Measurements from ENCODE around the gene GRIN2A.

GRIN2A gene

DNA sequence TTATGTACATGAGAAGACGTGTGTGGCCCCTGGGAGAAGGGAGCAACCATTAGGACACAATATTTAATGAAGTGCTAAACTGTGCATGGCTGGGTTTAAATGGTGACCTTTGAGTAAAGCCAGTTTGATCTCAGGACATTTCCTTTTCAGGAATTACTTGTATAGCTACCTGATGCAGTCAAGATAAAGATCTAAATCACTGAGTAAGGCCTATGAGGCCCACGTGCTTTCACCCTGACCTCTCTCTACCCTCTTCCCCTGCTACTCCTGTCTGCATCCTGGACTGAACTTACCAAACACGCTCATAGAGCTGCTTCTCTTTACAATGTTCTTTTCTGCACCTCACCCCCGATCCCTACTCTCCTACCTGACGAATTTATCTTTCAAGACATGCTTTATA is 98.9 kb downstream of the GRIN2A start:
- DNase-seq = no peak

DNA sequence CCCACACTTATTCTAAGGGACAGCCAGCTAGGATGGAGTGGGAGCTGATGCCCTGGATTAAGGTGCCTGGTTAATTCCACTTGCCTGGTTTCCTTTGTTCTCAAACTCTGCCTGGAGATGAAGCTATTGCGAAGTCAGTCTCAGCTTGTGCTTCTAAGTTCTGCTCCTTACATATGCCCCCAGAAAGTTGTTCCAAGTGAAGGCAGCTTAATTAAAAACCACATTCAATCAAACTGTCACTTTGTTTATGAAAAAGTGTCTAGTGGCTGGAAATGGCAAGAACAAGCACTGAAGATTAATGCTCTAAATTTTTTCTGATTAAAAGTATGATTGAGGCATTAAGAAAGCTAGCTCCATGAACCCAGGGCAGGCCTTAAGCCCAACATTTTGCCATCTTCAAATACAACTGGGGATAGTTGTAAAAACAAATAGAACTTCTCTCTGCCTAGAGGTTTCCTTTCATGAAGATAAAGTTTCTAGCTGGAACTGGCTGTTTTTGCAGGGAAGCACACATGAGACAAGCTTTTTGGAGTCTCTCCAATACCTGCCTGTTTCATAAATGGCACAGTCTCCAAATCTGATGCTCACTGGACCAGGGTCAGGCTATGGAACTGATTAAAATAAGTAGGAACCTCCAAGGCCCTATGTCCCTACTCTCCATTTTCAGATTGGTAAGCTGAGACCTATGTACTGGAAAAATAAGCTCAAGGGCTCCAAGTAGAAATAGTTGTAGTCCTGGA is 100.9 kb downstream of the GRIN2A start:
- DNase-seq = no peak

DNA sequence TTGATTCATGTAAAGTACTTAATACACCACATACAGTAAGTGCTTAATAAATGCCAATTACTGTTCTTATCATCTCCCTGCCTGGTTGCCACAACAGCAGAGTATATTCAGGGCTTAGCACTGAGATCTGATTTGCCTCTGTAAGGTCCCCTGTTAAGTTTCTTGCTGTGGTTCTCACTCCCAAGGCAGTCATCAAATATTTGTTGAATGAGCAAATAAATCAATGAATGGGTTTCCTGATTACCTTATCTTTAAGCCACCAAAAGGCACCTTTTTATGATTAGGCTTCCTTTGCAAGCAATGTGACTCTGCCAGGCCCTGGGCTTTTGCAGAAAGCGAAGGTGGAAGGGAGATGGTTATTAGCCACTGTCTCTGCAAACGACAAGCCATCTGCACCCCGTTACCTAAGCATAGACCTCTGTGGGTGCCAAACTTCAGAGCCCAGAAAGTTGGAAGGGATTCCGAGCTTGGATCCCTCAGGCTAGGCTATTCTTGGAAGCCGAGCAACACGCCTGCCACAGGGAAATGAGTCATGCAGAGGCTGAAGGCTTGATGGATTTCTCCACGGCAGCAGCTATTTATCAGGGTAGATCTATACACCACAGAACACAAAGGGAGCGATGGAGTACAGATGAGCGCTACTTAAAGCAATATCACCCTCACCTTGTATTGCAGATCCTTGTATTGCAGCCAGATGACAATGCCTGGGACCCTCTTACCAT is 102.0 kb downstream of the GRIN2A start:
- no peak for DNase-seq

DNA sequence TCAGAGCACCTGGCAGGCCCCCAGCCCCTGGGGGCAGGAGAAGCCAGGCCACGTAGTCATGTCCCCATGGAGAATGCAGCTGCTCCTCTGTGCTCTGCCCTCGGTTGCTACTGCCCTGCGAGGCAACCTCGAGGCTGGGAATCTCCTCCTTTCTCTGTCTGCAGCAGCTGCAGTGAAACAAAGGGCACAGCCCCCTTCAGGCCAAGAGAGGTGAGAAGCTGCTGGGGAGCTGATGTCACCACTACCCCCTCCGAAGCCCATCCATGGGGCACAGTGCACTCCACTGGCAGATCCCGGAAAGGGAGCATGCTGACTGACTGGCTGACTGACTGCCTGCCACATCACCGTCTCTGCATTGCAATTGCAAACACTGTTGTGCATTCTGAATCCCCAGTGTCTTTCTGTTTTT is 103.7 kb downstream of the GRIN2A start:
- DNase-seq = no peak

DNA sequence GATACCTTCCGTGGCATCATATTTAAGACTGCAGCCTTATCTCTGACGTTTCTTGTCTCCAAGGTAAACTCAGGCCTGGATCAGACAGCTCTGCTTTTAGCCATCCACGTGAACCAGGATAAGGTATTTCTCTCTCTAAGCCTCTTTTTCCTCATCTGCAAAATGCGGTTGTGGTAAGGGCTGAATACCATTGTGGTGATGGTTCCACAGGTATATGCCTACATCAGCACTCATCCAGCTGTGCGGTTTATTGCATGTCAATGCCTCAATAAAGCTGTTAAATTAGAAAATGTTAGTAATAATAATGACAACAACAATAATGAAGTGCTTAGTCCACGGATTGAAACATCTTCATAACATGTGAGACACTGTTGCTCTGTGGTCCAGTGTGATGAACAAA is 104.4 kb downstream of the GRIN2A start:
- no peak for DNase-seq

DNA sequence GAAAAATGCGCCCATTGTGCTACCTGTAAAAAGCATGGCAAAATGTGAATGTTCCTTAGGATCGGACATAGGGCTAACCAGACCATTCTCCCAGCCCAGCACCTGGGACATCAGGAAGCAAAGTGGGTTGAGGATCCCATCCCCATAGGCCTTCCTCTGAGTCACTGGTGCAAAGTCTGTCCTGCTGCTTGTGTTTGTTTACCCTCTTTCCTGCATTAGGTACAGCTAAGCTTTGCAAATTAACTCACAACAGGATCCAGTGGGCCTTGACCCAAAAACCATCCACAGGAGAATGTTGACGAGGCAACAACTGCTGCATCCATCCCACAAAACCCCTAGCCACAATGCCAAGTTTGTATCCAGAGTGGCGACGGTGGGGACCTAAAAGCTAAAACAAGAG is 106.2 kb downstream of the GRIN2A start:
- no peak for DNase-seq

DNA sequence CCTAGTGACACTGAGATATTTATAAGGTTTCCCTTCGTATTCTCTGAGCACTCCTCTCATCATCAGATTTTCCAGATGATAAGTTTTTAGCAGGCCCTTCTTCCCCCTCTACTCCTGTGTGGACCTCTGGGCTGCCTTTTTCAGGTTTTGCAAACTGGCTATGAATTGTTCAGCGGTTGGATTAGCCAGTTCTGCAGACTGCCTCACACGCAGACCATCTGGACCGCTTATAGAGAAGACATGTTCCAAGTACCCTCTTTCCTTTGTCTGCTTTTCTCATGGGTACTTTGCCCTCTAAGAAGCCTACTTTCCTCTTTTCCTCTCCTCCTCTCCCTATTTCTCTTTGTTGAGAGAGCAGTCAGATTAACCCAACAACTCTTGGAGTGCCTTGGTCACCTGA is 111.6 kb downstream of the GRIN2A start:
- DNase-seq = no peak

DNA sequence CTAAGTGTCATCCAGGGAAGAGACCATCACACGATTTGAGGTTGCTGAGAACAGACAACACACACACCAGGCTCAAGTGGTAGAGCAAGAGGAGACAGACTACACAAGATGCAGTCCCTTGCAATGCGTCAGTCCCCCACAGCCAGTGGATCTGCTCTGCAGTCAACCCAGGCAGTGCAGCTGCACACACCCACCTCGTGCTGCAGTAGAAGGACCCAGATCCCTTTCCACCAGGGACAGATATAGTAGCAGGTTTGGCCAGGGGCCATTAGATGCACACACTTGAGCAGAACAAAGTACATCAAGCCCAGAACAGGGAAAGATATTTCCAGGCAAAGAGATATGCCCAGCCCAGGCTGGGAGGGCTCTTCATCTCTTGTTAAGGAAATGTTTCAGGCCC is 112.9 kb downstream of the GRIN2A start:
- no peak for DNase-seq

DNA sequence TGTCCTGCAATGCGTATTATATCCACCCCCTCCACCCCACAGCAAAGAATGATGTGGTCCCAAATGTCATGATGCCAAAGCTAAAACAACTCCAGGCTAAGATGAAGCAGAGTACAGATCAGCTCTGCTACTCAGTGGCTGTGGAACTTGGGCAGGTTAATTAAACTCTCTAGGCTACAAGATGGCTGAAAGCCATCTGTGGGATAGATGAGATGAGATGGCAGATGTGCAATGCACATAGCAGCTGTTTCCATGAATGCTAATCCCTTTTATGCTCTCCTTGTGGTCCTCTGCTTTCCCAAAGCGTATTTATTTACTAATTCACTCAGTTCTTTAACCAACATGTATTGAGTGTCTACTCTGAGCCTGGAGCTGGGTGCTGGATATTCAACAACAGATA is 114.4 kb downstream of the GRIN2A start:
- no peak for DNase-seq

DNA sequence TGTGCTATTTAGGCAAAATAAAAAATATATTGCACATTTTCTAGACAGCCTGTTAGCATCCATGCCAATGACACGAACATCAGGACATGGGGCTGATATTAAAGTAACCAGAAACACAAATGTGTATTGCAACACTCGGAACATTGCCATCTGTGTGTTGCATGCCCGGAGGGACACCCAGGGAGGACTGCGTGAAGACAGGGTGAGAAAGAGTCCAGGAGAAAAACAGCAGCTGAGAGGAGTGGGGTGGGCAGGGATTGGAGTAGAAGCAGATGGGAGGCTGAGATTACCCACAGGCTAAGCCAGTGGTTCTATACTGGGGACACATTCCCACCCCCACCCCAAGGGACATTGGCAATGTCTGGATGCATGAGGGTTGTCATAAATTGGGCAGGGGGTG is 114.8 kb downstream of the GRIN2A start:
- no peak for DNase-seq

DNA sequence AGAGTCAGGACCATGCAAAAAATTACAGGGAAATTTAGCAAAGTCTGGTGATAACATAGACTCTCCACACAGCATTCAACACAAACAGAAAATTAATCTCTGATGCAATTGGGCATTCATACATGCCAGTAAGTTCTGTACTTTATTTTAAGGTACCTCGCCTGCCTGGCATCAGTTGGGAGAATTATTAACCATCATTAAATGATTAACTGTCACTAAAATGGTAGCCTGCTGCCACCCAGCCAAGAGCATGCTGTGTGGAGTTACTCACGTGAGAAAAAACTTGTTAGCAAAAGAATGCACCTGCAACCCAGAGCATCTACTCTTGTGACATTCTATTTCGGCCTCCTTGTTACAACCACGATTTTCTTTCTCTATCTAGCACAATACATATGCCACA is 117.2 kb downstream of the GRIN2A start:
- no peak for DNase-seq

DNA sequence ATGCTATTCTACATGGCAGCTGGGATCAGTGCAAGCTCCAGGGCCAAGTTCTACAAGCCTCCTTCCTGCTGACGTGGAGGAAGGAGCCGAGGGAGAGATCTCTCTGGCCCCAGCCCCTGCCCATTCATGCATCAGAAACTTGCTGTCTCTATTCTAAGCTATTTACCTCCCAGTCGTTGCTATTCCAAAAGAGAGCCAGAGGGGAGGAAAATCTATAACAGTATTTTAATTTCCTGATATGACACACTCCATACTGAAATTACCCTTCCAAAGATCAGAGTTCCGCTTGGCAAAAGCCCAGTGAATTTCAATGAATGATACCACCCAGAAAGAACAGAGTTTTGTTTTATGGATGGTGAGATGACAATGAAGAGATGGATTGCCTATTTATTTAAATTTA is 133.4 kb downstream of the GRIN2A start:
- no peak for DNase-seq

DNA sequence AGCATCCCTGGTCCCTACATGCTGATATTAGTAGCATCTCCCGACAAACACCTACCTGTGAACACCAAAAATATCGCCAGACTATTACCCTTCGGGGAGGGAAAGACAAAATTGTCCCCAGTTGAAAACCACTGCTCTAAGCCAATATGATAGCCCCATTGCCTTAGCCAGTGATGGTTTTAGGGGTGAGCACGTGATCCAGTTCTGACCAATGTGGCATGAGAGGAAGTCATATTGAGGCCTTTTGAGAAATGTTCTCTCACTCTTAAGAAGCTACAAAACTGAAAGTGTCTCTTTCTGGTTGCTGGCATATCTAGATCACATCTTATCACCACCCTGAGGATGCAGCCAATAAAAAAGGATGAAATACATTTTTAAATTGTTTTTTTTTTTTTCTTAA is 136.3 kb downstream of the GRIN2A start:
- no peak for DNase-seq

DNA sequence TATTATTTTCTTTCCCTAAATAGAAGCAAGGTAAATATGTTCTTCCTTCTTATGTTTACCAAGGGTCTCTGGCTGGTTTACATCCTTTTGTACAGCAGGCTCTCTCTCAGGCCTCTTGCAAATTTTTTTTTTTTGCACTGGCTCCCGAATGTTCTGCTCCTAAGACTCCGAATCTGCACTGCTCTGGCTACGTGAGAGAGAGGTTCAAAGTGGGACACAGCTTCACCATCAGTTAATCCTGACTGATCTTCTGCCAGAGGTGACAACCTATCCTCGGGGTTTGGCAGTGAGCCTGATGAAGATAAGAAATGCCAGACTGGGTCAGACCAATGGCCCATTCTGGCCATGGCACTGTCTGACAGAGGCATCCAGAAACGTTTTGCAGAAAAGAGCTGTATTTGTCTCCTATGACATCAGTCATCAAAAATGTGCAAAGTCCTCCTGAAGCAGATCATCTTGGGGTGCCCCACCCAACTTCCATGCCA is 136.9 kb downstream of the GRIN2A start:
- no peak for DNase-seq

DNA sequence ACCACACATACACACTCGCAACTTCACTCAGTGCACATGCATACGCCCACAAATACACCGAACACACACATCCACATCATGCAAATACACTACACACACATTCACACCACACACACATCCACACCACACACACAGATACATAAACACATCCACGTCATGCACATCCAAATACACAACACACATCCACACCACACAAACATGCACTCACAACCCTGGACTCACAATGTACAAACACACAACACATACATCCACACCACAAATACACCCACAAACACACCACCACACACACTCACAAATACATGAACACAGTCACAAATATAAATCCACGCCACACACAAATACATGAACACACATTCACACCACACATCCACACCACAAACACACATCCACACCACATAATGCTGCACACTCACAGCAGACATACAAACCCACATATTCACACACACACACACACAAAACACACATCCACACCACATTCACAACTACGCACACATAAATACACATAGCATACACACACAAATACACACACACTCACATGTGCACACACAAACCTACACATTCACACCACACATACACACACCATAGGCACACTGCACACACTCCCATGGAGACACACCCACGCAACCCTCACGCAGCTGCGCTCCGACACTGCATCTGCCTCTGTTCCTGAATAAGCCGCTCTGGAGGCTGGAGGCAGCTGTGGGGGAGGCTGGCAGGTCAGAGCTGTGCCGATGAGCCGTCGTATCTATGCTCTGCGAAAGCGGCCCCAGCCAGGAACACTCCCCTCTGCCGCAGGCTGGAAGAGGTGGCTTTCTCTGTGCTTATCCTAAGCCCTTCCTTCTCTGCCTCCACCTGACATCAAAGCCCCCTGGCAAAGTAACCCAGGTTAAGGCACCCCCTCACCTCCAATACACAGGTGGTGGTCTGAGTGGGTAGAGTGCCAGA is 141.8 kb downstream of the GRIN2A start:
- DNase-seq = no peak

DNA sequence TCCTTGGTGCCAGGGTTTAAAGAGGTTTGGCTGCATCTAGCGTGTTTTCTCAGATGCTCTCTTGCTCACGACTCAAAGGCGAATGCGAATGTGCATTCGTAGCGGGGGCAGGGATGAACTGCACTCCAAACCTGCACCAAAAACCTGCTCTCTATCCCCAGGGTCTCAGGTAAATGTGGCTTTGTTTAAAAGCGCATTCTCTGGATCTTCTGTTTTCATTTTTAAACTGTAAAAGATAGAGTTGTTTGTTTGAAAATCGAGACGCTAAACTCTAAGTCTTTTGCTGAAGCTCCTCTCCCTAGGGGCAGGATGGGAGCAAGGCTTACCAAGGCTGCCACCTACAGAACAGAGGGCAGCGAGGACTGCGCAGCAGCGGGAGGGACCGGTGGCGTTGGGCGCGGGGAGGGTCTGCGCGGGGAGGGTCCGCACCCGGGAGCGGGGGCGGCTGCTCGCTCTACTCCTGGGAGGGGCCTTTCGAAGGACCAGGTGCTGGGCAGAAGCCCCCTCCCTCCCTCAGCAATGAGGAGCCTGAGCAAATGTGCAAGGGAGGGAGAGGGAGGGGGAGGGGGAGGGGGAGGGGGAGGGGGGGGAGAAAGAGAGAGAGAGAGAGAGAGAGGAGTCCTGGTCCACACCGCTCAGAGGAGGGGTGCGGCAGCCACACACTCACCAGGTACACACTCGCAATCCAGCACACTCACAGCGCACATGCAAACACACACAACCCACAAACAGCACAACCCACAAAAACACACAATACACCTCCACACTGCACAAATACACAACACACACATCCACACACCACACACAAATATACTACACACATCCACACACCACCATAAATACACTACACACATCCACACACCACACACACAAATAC is 142.8 kb downstream of the GRIN2A start:
- no peak for DNase-seq

DNA sequence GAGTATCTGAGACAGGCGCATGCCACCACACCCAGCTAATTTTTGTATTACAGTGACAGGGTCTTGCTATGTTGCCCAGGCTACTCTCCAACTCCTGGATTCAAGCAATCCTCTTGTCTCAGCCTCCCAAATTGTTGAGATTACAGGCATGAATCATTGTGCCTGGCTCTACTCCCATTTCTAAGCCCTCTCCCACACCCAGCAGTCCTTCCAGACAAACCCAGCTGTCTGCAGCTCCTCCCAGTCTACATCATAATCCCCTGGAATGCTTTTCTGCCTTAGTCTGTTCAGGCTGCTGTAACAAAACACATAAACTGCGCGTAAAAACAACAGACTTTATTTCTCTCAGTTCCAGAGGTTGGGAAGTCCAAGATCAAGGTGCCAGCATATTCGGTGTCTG is 144.5 kb downstream of the GRIN2A start:
- DNase-seq = no peak

DNA sequence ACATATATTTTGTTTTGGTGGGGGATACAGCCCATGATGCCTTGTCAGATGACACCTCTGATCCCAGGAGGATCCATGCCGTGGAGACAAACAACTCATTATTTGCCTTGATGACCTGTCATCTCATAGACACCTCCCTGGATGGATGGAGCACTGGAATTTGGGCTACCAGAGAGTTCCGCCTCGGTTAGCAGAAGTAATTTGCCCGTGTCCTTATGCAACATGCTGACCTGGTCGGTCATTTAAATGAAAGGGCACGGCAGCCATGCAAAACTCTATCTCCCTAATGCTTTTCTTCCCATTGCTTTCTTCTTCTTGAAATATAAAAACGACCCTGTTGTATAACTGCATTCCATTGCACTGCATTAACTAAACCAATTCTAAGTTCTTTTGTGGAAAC is 145.3 kb downstream of the GRIN2A start:
- DNase-seq = no peak

DNA sequence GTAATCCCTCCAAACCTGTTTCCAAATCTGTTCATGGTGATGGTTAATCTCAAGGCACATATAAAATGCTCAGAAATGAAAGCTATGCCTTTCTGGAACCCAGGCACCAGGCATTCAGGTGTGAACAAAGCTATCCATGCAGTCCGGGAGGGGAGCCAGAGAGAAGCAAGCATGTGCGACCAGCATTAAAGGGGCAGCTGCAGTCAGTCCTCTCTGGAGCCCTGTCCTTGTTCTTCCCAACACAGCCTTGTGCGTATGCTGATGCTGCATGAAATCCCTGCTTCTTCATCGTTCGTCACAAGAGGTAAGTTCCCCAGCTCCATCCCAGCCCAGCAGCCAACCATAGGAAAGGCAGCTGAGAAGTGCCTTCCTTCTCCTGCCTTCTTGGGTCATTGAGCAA is 148.7 kb downstream of the GRIN2A start:
- DNase-seq = no peak

DNA sequence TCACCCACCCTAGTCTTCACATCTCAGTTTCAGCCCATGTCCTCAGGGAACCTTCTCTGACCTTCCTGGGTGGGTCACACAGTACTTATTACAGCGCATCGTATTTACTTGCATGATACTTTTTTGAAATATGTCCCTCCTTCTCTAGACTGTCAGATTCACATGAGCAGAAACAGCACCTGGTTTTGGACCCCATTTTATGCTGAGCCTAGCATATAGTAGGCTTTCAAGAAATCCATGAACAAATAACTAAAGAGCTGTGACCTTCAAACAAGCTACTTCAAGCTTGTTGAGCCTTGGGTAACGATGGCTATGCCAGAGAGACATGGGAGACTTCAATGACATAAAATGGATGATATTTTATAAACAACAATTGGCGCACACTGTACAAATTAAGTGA is 150.3 kb downstream of the GRIN2A start:
- no peak for DNase-seq

DNA sequence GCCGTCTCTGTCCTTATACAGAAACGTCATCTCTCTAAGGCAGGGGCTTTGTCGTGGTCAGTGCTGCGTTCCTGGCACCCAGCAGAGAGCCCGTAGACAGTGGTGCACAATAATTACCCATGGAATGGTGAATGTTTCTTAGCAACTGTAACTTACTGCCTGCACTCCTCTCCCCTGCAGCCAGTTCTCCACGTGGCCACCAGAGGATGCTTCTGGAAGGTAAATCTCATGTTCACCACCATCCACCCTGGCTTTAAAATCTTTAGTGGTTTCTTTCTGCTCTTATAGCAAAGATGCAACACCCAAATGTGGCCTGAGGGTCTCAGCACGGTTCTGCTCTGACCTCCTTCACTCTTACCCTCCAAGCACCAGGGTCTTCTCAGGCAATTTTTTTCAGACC is 150.8 kb downstream of the GRIN2A start:
- DNase-seq = no peak

DNA sequence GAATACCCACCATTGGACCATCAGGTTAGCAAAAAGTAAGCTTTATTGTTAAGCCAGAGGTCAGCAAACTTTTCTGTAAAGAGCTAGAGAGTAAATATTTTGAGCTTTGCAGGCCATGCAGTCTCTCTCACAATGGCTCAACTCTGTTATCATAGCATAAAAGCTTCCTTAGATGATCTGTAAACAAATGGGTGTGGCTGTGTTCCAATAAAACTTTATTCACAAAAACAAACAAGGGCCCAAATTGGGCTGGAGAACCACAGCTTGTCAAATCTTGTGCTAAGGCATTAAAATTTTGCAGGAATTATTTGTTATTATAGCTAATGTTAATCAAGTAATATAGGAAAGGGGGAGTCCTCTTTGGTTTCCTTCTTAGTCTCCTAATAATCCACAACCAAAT is 153.6 kb downstream of the GRIN2A start:
- DNase-seq = no peak

DNA sequence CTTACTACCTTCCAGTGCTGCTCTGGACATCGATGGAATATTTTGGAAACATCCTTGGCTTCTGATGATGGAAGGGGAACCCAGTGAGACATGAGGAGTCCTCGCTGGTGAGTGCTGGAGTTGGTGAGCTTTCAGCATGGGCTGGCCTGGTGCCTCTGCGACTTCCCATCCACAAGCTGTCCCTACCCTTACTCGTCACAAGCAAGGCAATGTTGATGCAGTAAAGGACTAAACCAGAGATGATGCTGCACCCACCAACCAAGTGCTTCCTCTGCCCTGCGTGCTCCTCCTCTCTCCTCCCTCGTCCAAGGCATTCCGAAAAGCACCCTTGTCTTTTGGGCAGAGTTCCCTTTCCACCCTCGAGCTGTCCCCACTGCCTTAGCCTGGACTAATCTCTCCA is 154.7 kb downstream of the GRIN2A start:
- DNase-seq = no peak
